ENCODE measurements around the gene MEI1.

The MEI1 gene, protein sequence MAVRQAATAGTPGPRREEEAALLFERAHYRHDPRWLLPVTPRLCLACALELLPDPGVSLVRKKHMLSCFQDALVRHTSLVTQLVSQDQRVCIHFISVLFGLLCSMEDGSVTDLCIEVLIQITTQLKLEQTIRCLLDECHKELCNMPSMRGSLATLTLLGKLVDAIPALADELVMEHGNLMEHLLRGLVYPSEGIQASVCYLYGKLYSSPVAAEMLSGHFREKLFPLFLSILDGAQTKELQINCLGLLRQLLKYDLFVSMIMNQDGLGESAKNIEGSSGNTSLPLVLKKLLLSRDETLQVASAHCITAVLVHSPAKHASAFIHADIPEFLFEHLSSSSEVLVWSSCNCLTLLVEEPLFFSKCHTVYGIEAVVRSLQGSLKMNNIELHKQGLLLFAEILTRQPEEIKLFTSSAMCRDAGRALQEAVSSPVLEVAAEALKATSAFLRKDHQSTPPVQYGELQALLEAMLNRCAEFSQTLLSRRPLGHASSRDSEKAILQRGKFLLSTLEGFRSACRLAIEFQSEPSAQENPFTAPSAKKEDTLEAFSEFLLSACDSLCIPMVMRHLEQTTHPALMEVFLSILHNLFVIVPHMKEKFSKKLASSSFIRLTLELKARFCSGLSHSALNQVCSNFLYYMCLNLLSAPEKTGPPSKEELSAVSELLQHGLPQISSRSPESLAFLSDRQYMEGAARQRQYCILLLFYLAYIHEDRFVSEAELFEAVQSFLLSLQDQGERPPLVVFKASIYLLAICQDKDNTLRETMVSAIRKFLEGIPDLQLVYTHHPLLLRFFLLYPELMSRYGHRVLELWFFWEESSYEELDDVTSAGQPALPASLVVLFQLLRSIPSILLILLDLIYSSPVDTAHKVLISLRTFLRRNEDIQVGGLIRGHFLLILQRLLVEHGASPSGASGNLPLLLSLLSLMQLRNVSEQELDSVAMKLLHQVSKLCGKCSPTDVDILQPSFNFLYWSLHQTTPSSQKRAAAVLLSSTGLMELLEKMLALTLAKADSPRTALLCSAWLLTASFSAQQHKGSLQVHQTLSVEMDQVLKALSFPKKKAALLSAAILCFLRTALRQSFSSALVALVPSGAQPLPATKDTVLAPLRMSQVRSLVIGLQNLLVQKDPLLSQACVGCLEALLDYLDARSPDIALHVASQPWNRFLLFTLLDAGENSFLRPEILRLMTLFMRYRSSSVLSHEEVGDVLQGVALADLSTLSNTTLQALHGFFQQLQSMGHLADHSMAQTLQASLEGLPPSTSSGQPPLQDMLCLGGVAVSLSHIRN

DNA sequence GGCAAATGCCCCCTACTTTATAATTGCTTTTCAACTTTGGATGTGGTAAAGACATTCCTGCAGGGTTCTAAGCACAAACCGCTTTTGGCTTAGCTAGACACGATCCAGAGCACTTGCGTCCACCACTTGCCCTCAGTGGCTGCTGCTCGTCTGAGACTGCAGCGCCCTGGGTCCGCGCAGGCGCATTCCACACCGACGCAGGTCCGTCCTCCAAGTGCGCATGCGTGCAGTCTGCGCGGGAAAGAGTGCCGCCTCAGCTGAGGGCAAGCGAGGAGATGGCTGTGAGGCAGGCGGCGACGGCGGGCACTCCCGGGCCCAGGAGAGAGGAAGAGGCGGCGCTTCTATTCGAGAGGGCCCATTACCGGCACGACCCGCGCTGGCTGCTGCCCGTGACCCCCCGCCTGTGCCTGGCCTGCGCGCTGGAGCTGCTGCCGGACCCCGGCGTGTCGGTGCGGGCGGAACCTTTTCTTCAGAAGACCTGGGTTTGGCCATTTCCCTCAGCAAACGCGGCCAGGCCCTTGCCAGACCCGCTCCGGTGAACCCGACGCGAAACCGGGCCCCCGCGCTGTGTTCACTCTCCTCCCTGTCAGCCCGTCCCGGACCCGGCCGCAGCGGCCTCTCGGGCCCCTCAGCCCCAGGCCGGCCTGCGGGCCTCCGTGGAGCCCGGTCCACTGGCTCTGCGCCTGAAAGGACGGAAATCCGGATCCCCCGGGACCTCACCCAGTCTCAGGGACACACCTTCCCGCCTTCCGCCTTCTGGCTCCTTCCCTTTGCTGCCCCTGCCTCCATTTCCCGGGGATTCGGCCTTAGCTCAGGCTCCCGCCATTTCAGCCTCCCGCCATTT, at the start of gene MEI1:
MEI1 (plus strand) TSS at position 240 of the 844 bp plus-strand sequence; CDS start at position 276, 36 bp downstream.
- H3K27me3 ChIP-seq (ENCODE audit: insufficient read depth, low read depth, severe bottlenecking) = no peaks in the 10 kb centered on the region
- H3K4me3 ChIP-seq (ENCODE audit: low read depth, low read length) = no peak within 1 kb of the TSS
- no peaks in the 10 kb centered on the region for H3K9me3 ChIP-seq (ENCODE audit: severe bottlenecking)
- no peak within 1 kb of the TSS for H3K27ac ChIP-seq
- TF ChIP-seq, protein P1, sequence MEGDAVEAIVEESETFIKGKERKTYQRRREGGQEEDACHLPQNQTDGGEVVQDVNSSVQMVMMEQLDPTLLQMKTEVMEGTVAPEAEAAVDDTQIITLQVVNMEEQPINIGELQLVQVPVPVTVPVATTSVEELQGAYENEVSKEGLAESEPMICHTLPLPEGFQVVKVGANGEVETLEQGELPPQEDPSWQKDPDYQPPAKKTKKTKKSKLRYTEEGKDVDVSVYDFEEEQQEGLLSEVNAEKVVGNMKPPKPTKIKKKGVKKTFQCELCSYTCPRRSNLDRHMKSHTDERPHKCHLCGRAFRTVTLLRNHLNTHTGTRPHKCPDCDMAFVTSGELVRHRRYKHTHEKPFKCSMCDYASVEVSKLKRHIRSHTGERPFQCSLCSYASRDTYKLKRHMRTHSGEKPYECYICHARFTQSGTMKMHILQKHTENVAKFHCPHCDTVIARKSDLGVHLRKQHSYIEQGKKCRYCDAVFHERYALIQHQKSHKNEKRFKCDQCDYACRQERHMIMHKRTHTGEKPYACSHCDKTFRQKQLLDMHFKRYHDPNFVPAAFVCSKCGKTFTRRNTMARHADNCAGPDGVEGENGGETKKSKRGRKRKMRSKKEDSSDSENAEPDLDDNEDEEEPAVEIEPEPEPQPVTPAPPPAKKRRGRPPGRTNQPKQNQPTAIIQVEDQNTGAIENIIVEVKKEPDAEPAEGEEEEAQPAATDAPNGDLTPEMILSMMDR (IDR thresholded peaks at IDR 0.05; ENCODE audit: low read depth, low read length) = no peak
- DNase-seq = no peak
- H3K36me3 ChIP-seq = no peaks in the 10 kb centered on the region

DNA sequence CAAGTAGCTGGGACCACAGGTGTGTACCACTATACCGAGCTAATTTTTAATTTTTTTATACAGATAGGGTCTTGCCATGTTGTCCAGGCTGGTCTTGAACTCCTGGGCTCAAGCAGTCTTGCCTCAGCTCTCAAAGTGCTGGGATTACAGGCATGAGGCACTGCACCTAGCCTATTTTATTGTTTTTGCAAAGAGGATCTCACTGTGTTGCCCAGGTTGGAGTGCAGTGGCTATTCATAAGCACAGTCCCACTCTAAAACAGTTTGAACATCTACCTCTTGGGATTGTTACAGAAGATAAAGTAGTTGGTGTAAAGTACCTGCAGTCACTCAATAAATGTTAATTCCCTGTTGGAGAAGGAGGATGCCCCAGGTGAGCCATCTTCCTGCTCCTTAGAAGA, 49.1 kb upstream of the MEI1 start:
- Histone ChIP-seq H3K9me3 (ENCODE audit: severe bottlenecking) (no peaks in the 10 kb centered on the region), H3K36me3 (peaks cover 89% of the 10 kb centered on the region), H3K27me3 (ENCODE audit: insufficient read depth, low read depth, severe bottlenecking) (no peaks in the 10 kb centered on the region), H3K4me3 (ENCODE audit: low read depth, low read length) (no peak overlapping the region), H3K27ac (no peak overlapping the region)
- TF ChIP-seq, protein P1 (IDR thresholded peaks at IDR 0.05; ENCODE audit: low read depth, low read length) = no peak
- DNase-seq = no peak

- H3K36me3 ChIP-seq = peaks cover 91% of the 10 kb centered on the region
- H3K9me3 ChIP-seq (ENCODE audit: severe bottlenecking) = no peaks in the 10 kb centered on the region
- TF ChIP-seq, protein P1 (IDR thresholded peaks at IDR 0.05; ENCODE audit: low read depth, low read length) = no peak
Measured at GRCh38 chr22:41650821-41651220, 48.5 kb upstream of the MEI1 start.

GRCh38 chr22:41654322-41654721, 45.0 kb upstream of the MEI1 start:
- Histone ChIP-seq H3K27me3 (ENCODE audit: insufficient read depth, low read depth, severe bottlenecking) (no peaks in the 10 kb centered on the region), H3K36me3 (peaks cover 94% of the 10 kb centered on the region), H3K9me3 (ENCODE audit: severe bottlenecking) (no peaks in the 10 kb centered on the region), H3K27ac (no peak overlapping the region), H3K4me3 (ENCODE audit: low read depth, low read length) (no peak overlapping the region)
- DNase-seq = no peak
- TF ChIP-seq, protein P1 (IDR thresholded peaks at IDR 0.05; ENCODE audit: low read depth, low read length) = no peak

More at GRCh38 chr22:41650821-41651220, 48.5 kb upstream of the MEI1 start:
- Histone ChIP-seq H3K27me3 (ENCODE audit: insufficient read depth, low read depth, severe bottlenecking) (no peaks in the 10 kb centered on the region), H3K4me3 (ENCODE audit: low read depth, low read length) (no peak overlapping the region), H3K27ac (no peak overlapping the region)
- DNase-seq = no peak

- TF ChIP-seq, protein P1 (IDR thresholded peaks at IDR 0.05; ENCODE audit: low read depth, low read length) = no peak
- H3K9me3 ChIP-seq (ENCODE audit: severe bottlenecking) = no peaks in the 10 kb centered on the region
- no peak for DNase-seq
- H3K4me3 ChIP-seq (ENCODE audit: low read depth, low read length) = no peak overlapping the region
- peaks cover 96% of the 10 kb centered on the region for H3K36me3 ChIP-seq
- H3K27ac ChIP-seq = no peak overlapping the region
- H3K27me3 ChIP-seq (ENCODE audit: insufficient read depth, low read depth, severe bottlenecking) = no peaks in the 10 kb centered on the region
Measured at GRCh38 chr22:41656556-41656955, 42.7 kb upstream of the MEI1 start.

Data from WERI-Rb-1 (cell line).